ENCODE measurements around the gene ADGRG6. TPM values are rescaled to one million over a fixed set of nuclear protein-coding genes. Genes with fewer than 3 reads are reported as not detected.

Gene ADGRG6
- total and polyA plus RNA-seq, 2 donors (not counting 1 experiment from before 2014, with no cell fraction given): 0.03 TPM; not detected in 1

- DNase-seq (no peak), ATAC-seq (ENCODE audit: low read depth) (no peak)
- Histone ChIP-seq H3K9ac (ENCODE audit: low read length) (no peak overlapping the region), H3K36me3 (replicated peaks in 1 of 2; ENCODE audit: control extremely low read depth in 1 of 2, control insufficient read depth in 1 of 2, extremely low read depth in 1 of 2, insufficient read depth in 2 of 2, low read length in 1 of 2) (no peaks in the 10 kb centered on the region), H3K9me3 (ENCODE audit: control extremely low read depth in 1 of 3, control insufficient read depth in 2 of 3, insufficient read depth in 1 of 3, low read length in 2 of 3) (no peaks in the 10 kb centered on the region), H3K4me2 (replicated peaks; ENCODE audit: low read depth, low read length, poor library complexity, severe bottlenecking) (no peak overlapping the region), H3K27ac (ENCODE audit: low read length in 2 of 2) (no peak overlapping the region), H3K4me3 (ENCODE audit: control extremely low read depth in 1 of 5, extremely low read depth in 1 of 5, insufficient read depth in 1 of 5, low read depth in 2 of 5, low read length in 4 of 5) (no peak overlapping the region), H3K79me2 (ENCODE audit: control insufficient read depth, insufficient read depth, low read length) (no peaks in the 10 kb centered on the region), H3K27me3 (replicated peaks in 1 of 4; ENCODE audit: control extremely low read depth in 1 of 4, control insufficient read depth in 3 of 4, insufficient read depth in 4 of 4, low read length in 3 of 4) (no peaks in the 10 kb centered on the region), H3K4me1 (ENCODE audit: control insufficient read depth in 2 of 2, insufficient read depth in 2 of 2, low read length in 2 of 2) (no peaks in the 10 kb centered on the region), H2AFZ (ENCODE audit: insufficient read depth, low read depth, low read length, poor library complexity, severe bottlenecking) (no peak overlapping the region), H4K20me1 (ENCODE audit: control insufficient read depth, insufficient read depth, low read length, poor library complexity, severe bottlenecking) (no peaks in the 10 kb centered on the region)
- no CpG with 5 or more reads among the region's 1 CpG for WGBS (ENCODE audit: insufficient coverage)
- Mint-ChIP-seq H3K27me3 (peaks cover 4% of the 10 kb centered on the region), H3K9me3 (ENCODE audit: insufficient read depth) (no peaks in the 10 kb centered on the region), H3K4me1 (no peaks in the 10 kb centered on the region), H3K27ac (no peak overlapping the region), H3K4me3 (no peak overlapping the region)
- CTCF ChIA-PET: no interaction called here
- POLR2A ChIA-PET: no interaction called here
- intact Hi-C loops (cut with micrococcal nuclease): no loop called here
- no peak for TF ChIP-seq CTCF (IDR thresholded peaks at IDR 0.05)
- TF ChIP-seq EZH2 (IDR thresholded peaks at IDR 0.05; ENCODE audit: borderline replicate concordance, insufficient read depth, low read depth, low read length, poor library complexity, severe bottlenecking): no peak
These were observed 38.3 kb downstream of the ADGRG6 start for GRCh38 chr6:142339968-142340658.

GRCh38 chr6:142341855-142342330 lies 40.1 kb downstream of the ADGRG6 start:
- no peak overlapping the region for H3K9ac ChIP-seq (ENCODE audit: low read length)
- intact Hi-C loops (cut with micrococcal nuclease): no loop called here
- H3K36me3 ChIP-seq (replicated peaks in 1 of 2; ENCODE audit: control extremely low read depth in 1 of 2, control insufficient read depth in 1 of 2, extremely low read depth in 1 of 2, insufficient read depth in 2 of 2, low read length in 1 of 2): no peaks in the 10 kb centered on the region
- 88% methylated on average over 1 of the region's 2 CpGs for WGBS (ENCODE audit: insufficient coverage)
- H3K9me3 ChIP-seq (ENCODE audit: control extremely low read depth in 1 of 3, control insufficient read depth in 2 of 3, insufficient read depth in 1 of 3, low read length in 2 of 3): no peaks in the 10 kb centered on the region
- H3K27me3 ChIP-seq (replicated peaks in 1 of 4; ENCODE audit: control extremely low read depth in 1 of 4, control insufficient read depth in 3 of 4, insufficient read depth in 4 of 4, low read length in 3 of 4): no peaks in the 10 kb centered on the region
- H2AFZ ChIP-seq (ENCODE audit: insufficient read depth, low read depth, low read length, poor library complexity, severe bottlenecking): no peak overlapping the region
- H3K79me2 ChIP-seq (ENCODE audit: control insufficient read depth, insufficient read depth, low read length): no peaks in the 10 kb centered on the region
- ATAC-seq (ENCODE audit: low read depth): no peak
- no peak for DNase-seq
- Mint-ChIP-seq H3K27ac (no peak overlapping the region), H3K4me1 (no peaks in the 10 kb centered on the region), H3K9me3 (ENCODE audit: insufficient read depth) (no peaks in the 10 kb centered on the region), H3K27me3 (peaks cover 4% of the 10 kb centered on the region), H3K4me3 (no peak overlapping the region)
- H3K4me3 ChIP-seq (ENCODE audit: control extremely low read depth in 1 of 5, extremely low read depth in 1 of 5, insufficient read depth in 1 of 5, low read depth in 2 of 5, low read length in 4 of 5): no peak overlapping the region
- ChIA-PET POLR2A (no interaction called here), CTCF (no interaction called here)
- no peak overlapping the region for H3K4me2 ChIP-seq (replicated peaks; ENCODE audit: low read depth, low read length, poor library complexity, severe bottlenecking)
- no peak overlapping the region for H3K27ac ChIP-seq (ENCODE audit: low read length in 2 of 2)
- no peaks in the 10 kb centered on the region for H3K4me1 ChIP-seq (ENCODE audit: control insufficient read depth in 2 of 2, insufficient read depth in 2 of 2, low read length in 2 of 2)
- TF ChIP-seq EZH2 (IDR thresholded peaks at IDR 0.05; ENCODE audit: borderline replicate concordance, insufficient read depth, low read depth, low read length, poor library complexity, severe bottlenecking): no peak
- TF ChIP-seq CTCF (IDR thresholded peaks at IDR 0.05): no peak
- H4K20me1 ChIP-seq (ENCODE audit: control insufficient read depth, insufficient read depth, low read length, poor library complexity, severe bottlenecking): no peaks in the 10 kb centered on the region

Measured in B cell (primary cell).